Measurements from ENCODE around the gene CRYBG2.

The CRYBG2 gene

GRCh38 chr1:26277719-26278118, 76.2 kb downstream of the CRYBG2 start:
- Mint-ChIP-seq H3K27me3 (no peaks in the 10 kb centered on the region), H3K36me3 (ENCODE audit: low read depth) (peaks cover 72% of the 10 kb centered on the region), H3K4me1 (ENCODE audit: low read depth) (peaks cover 84% of the 10 kb centered on the region), H3K9me3 (no peaks in the 10 kb centered on the region), H3K4me3 (no peak overlapping the region), H3K27ac (peak overlapping the region; percentile 94)
- intact Hi-C loops (cut with micrococcal nuclease), result loop anchor here (1.0 to 10.0 kb wide), 2 partner anchors 10 to 117 kb away; no protein-coding TSS in a partner anchor

GRCh38 chr1:26277261-26277661, 76.7 kb downstream of the CRYBG2 start:
- intact Hi-C loops (cut with micrococcal nuclease), result loop anchor here (10.0 kb wide), 1 partner anchor 118 kb away; no protein-coding TSS in a partner anchor
- Mint-ChIP-seq H3K27me3 (no peaks in the 10 kb centered on the region), H3K4me1 (ENCODE audit: low read depth) (peaks cover 82% of the 10 kb centered on the region), H3K36me3 (ENCODE audit: low read depth) (peaks cover 72% of the 10 kb centered on the region), H3K9me3 (no peaks in the 10 kb centered on the region), H3K4me3 (peak overlapping the region; percentile 53), H3K27ac (peak overlapping the region; percentile 94)

GRCh38 chr1:26276432-26276838, 77.5 kb downstream of the CRYBG2 start:
- peak overlapping the region; percentile 53 for H3K4me3 Mint-ChIP-seq
- H3K9me3 Mint-ChIP-seq, result no peaks in the 10 kb centered on the region
- peak overlapping the region; percentile 94 for H3K27ac Mint-ChIP-seq
- peaks cover 70% of the 10 kb centered on the region for H3K36me3 Mint-ChIP-seq (ENCODE audit: low read depth)
- intact Hi-C loops (cut with micrococcal nuclease), result loop anchor here (10.0 kb wide), 1 partner anchor 118 kb away; no protein-coding TSS in a partner anchor
- peaks cover 78% of the 10 kb centered on the region for H3K4me1 Mint-ChIP-seq (ENCODE audit: low read depth)
- no peaks in the 10 kb centered on the region for H3K27me3 Mint-ChIP-seq

GRCh38 chr1:26275580-26276431, 78.1 kb downstream of the CRYBG2 start:
- peaks cover 71% of the 10 kb centered on the region for H3K4me1 Mint-ChIP-seq (ENCODE audit: low read depth)
- H3K4me3 Mint-ChIP-seq, result peak overlapping the region; percentile 48
- peaks cover 70% of the 10 kb centered on the region for H3K36me3 Mint-ChIP-seq (ENCODE audit: low read depth)
- peak overlapping the region; percentile 94 for H3K27ac Mint-ChIP-seq
- intact Hi-C loops (cut with micrococcal nuclease), result loop anchor here (2.0 to 10.0 kb wide), 3 partner anchors 41 to 119 kb away; partner anchors contain the start of gene CEP85
- H3K27me3 Mint-ChIP-seq, result no peaks in the 10 kb centered on the region
- no peaks in the 10 kb centered on the region for H3K9me3 Mint-ChIP-seq

GRCh38 chr1:26274801-26275425, 79.0 kb downstream of the CRYBG2 start:
- H3K9me3 Mint-ChIP-seq, result no peaks in the 10 kb centered on the region
- intact Hi-C loops (cut with micrococcal nuclease), result loop anchor here (2.0 to 10.0 kb wide), 3 partner anchors 40 to 120 kb away; partner anchors contain the start of gene CEP85
- peaks cover 67% of the 10 kb centered on the region for H3K4me1 Mint-ChIP-seq (ENCODE audit: low read depth)
- H3K4me3 Mint-ChIP-seq, result peak overlapping the region; percentile 48
- H3K27ac Mint-ChIP-seq, result peak overlapping the region; percentile 94
- H3K27me3 Mint-ChIP-seq, result no peaks in the 10 kb centered on the region
- H3K36me3 Mint-ChIP-seq (ENCODE audit: low read depth), result peaks cover 70% of the 10 kb centered on the region
